OCI-LY7 (cell line): ENCODE data around the gene TSPAN9. TPM values are rescaled to one million over a fixed set of nuclear protein-coding genes. Genes with fewer than 3 reads are reported as not detected.
A peak's percentile ranks its signal among the peaks of the same experiment; 100 is the strongest.

Experiments
- BruUV-seq: library from RNA; stranded (reverse); fragments of 400-500 nt; replicated peaks from 2 replicates; lab custom pipeline; 2021; lab: Mats Ljungman, UMichigan
- CTCF ChIA-PET: fragments of 300-600 bp; sonication (Branson Sonifier 250); formaldehyde crosslinking; loops from one replicate; lab custom pipeline; 2022; ENCODE audit warnings: antibody characterized with exemption; ENCODE audit not compliant: unreplicated experiment; lab: Charles Lee
- POLR2A ChIA-PET: fragments of 300-600 bp; sonication (Branson Sonifier 250); formaldehyde crosslinking; loops from one replicate; lab custom pipeline; 2022; ENCODE audit warnings: antibody characterized with exemption; lab: Charles Lee
- DNase-seq: peaks from one replicate; pipeline ENCODE4 v3.0.0-alpha.2; 2015; ENCODE audit warnings: low spot score
- H2AFZ ChIP-seq: fragments of 200-600 bp; sonication (generic), shearing (Covaris generic); 2 replicates; pipeline ENCODE4 v1.6.1; 2014; ENCODE audit warnings: mild to moderate bottlenecking, antibody characterized with exemption, low read length, moderate library complexity
- H3K27ac ChIP-seq: fragments of 200-600 bp; sonication (generic); 2 replicates; pipeline ENCODE4 v1.5.1; 2014; ENCODE audit warnings: mixed run types, low read depth, mild to moderate bottlenecking, moderate library complexity, low read length, inconsistent platforms; ENCODE audit not compliant: poor library complexity, severe bottlenecking
- H3K36me3 ChIP-seq: fragments of 200-600 bp; sonication (generic); 2 replicates; pipeline ENCODE4 v1.6.1; 2014; ENCODE audit warnings: mild to moderate bottlenecking, antibody characterized with exemption, low read length, moderate library complexity, mixed read lengths; ENCODE audit not compliant: insufficient read depth
- H3K4me1 ChIP-seq: fragments of 200-600 bp; sonication (generic); 2 replicates; pipeline ENCODE4 v1.5.1; 2014; ENCODE audit warnings: mild to moderate bottlenecking, low read length; ENCODE audit not compliant: insufficient read depth, poor library complexity, severe bottlenecking
- H3K4me2 ChIP-seq: fragments of 200-600 bp; sonication (generic); 2 replicates; pipeline ENCODE4 v1.6.1; 2014; ENCODE audit warnings: mild to moderate bottlenecking, low read length
- H3K4me3 ChIP-seq: fragments of 200-600 bp; sonication (generic); 2 replicates; pipeline ENCODE4 v1.5.1; 2014; ENCODE audit warnings: mild to moderate bottlenecking, low read depth, low read length; ENCODE audit not compliant: poor library complexity, severe bottlenecking
- H3K79me2 ChIP-seq: fragments of 200-600 bp; sonication (generic); 2 replicates; pipeline ENCODE4 v1.6.1; 2016; ENCODE audit warnings: low read depth, mild to moderate bottlenecking, low read length, moderate library complexity, mixed read lengths; ENCODE audit not compliant: insufficient read depth
- H3K9me2 ChIP-seq: fragments of 200-600 bp; sonication (generic); 2 replicates; pipeline ENCODE4 v1.6.1; 2016; ENCODE audit warnings: mild to moderate bottlenecking, low read length, mixed read lengths; ENCODE audit not compliant: insufficient read depth
- H3K9me3 ChIP-seq: fragments of 200-600 bp; sonication (generic); 2 replicates; pipeline ENCODE4 v1.6.1; 2014; ENCODE audit warnings: mild to moderate bottlenecking, mixed run types, low read length, mixed read lengths
- H4K20me1 ChIP-seq: fragments of 200-600 bp; sonication (generic); 2 replicates; pipeline ENCODE4 v1.6.1; 2014; ENCODE audit warnings: mild to moderate bottlenecking, antibody characterized with exemption, low read length, moderate library complexity, mixed read lengths; ENCODE audit not compliant: insufficient read depth
- CTCF ChIP-seq: fragments of 200-600 bp; sonication (generic); conservative IDR thresholded peaks from 2 replicates; pipeline ENCODE4 v1.5.1; 2014; ENCODE audit warnings: mild to moderate bottlenecking, antibody characterized with exemption, low read length, moderate library complexity, mixed read lengths
- EZH2phosphoT487 ChIP-seq: fragments of 200-600 bp; sonication (generic); IDR thresholded peaks from 2 replicates; pipeline ENCODE4 v1.6.1; 2018; ENCODE audit warnings: low read depth, borderline replicate concordance, mild to moderate bottlenecking, mixed run types, antibody characterized with exemption, low read length, moderate library complexity, mixed read lengths
- intact Hi-C: fragments of 100-400 bp; cut with micrococcal nuclease; formaldehyde crosslinking; loops from one replicate; pipeline ENCODE4 v1.10.0; 2022; ENCODE audit not compliant: unreplicated experiment
- total RNA-seq, 2 experiments: library from RNA; depleted of rRNA in 1 of 2; stranded (reverse); fragments of >200 nt in 1 of 2; shearing (Covaris generic) in 1 of 2; gene quantifications; 2 replicates each; pipeline ENCODE4 v1.2.3, GENCODE V29; 2014 to 2022

The TSPAN9 gene
- total RNA-seq, 2 experiments from 2014 or later = 0.50 to 0.74 TPM

- Histone ChIP-seq H2AFZ (no peak overlapping the region), H3K4me2 (no peak overlapping the region), H3K4me1 (no peaks in the 10 kb centered on the region), H4K20me1 (no peaks in the 10 kb centered on the region), H3K79me2 (no peaks in the 10 kb centered on the region), H3K9me3 (no peaks in the 10 kb centered on the region), H3K4me3 (no peak overlapping the region), H3K9me2 (no peaks in the 10 kb centered on the region), H3K36me3 (no peaks in the 10 kb centered on the region), H3K27ac (no peak overlapping the region)
- no TSS peak for BruUV-seq
- no peak for TF ChIP-seq CTCF
- DNase-seq = peak; percentile 31
- ChIA-PET POLR2A (interaction anchor here (0.6 kb wide), 1 partner anchor 1258 kb away, joined by 3 read pairs; no protein-coding TSS in a partner anchor), CTCF (interaction anchor here (0.6 kb wide), 1 partner anchor 63 kb away, joined by 3 read pairs; no protein-coding TSS in a partner anchor)
- intact Hi-C loops = no loop called here
Observed at GRCh38 chr12:3281588-3282383, 204.6 kb downstream of the TSPAN9 start.

- H3K9me2 ChIP-seq = no peaks in the 10 kb centered on the region
- no peak overlapping the region for H3K4me2 ChIP-seq
- ChIA-PET CTCF (interaction anchor here (0.6 kb wide), 1 partner anchor 64 kb away, joined by 3 read pairs; no protein-coding TSS in a partner anchor), POLR2A (interaction anchor here (0.6 kb wide), 1 partner anchor 1258 kb away, joined by 3 read pairs; no protein-coding TSS in a partner anchor)
- no peak for DNase-seq
- no peak overlapping the region for H3K4me3 ChIP-seq
- BruUV-seq = no TSS peak
- no peaks in the 10 kb centered on the region for H3K36me3 ChIP-seq
- no peak overlapping the region for H2AFZ ChIP-seq
- TF ChIP-seq EZH2phosphoT487 (no peak), CTCF (no peak)
- H3K4me1 ChIP-seq = no peaks in the 10 kb centered on the region
- no peaks in the 10 kb centered on the region for H3K9me3 ChIP-seq
- intact Hi-C loops = no loop called here
- H3K79me2 ChIP-seq = no peaks in the 10 kb centered on the region
- H3K27ac ChIP-seq = no peak overlapping the region
- H4K20me1 ChIP-seq = no peaks in the 10 kb centered on the region
Observed at GRCh38 chr12:3282384-3282670, 205.1 kb downstream of the TSPAN9 start.

- Histone ChIP-seq H4K20me1 (no peaks in the 10 kb centered on the region), H3K4me2 (no peak overlapping the region), H2AFZ (no peak overlapping the region), H3K4me3 (no peak overlapping the region), H3K27ac (no peak overlapping the region), H3K9me2 (no peaks in the 10 kb centered on the region), H3K4me1 (no peaks in the 10 kb centered on the region), H3K9me3 (no peaks in the 10 kb centered on the region), H3K36me3 (no peaks in the 10 kb centered on the region), H3K79me2 (no peaks in the 10 kb centered on the region)
- ChIA-PET POLR2A (no interaction called here), CTCF (no interaction called here)
- no TSS peak for BruUV-seq
- TF ChIP-seq EZH2phosphoT487 (no peak), CTCF (no peak)
- DNase-seq = no peak
- intact Hi-C loops = no loop called here
Observed at GRCh38 chr12:3283137-3283680, 206.0 kb downstream of the TSPAN9 start.
